Transverse colon (tissue), 4 donors: ENCODE measurements around the gene COMMD9.

Experiments
- EP300 ChIP-seq: sonication (generic); formaldehyde crosslinking; IDR thresholded peaks from one replicate; pipeline ENCODE4 v1.6.1; 2017; ENCODE audit warnings: antibody characterized with exemption, low read depth
- POLR2AphosphoS5 ChIP-seq, 3 donors: sonication (generic); formaldehyde crosslinking; IDR thresholded peaks; one replicate each; pipeline ENCODE4 v1.6.1; 2016; ENCODE audit warnings: antibody characterized with exemption in 3 of 3
- TF ChIP-seq, protein P1 (sequence below), 5 experiments: fragments of 200-600 bp in 3 of 5; fragments of 450-650 bp in 2 of 5; sonication (generic) in 3 of 5; IDR thresholded peaks; 1 replicate in 2 of 5; 2 replicates in 3 of 5; pipeline ENCODE4 v1.5.1; 2016 to 2017; ENCODE audit warnings: antibody characterized with exemption in 5 of 5, inconsistent platforms in 3 of 5, mild to moderate bottlenecking in 2 of 5, moderate library complexity in 1 of 5

DNA sequence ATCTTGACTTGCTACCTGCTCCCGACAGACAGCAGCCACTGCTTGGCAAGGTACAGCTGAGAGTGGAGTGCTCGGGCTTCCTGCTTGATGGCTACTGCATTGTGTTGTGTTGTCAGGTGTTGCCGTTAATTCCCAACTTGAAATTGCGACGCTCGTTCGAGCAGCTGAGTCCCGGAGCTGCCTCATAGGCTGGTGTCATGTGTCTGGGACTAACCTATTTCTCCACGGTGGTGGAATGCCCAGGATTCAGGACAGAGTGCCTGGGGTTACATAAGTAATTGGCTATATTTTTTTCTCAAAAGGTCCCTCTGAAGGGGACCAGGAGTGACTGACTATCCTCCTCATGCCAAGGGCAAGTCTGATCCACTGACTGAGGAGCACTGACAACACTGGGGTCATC lies 18.5 kb downstream of the COMMD9 start:
- TF ChIP-seq, protein P1, sequence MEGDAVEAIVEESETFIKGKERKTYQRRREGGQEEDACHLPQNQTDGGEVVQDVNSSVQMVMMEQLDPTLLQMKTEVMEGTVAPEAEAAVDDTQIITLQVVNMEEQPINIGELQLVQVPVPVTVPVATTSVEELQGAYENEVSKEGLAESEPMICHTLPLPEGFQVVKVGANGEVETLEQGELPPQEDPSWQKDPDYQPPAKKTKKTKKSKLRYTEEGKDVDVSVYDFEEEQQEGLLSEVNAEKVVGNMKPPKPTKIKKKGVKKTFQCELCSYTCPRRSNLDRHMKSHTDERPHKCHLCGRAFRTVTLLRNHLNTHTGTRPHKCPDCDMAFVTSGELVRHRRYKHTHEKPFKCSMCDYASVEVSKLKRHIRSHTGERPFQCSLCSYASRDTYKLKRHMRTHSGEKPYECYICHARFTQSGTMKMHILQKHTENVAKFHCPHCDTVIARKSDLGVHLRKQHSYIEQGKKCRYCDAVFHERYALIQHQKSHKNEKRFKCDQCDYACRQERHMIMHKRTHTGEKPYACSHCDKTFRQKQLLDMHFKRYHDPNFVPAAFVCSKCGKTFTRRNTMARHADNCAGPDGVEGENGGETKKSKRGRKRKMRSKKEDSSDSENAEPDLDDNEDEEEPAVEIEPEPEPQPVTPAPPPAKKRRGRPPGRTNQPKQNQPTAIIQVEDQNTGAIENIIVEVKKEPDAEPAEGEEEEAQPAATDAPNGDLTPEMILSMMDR (IDR thresholded peaks at IDR 0.05): no peak
- no peak for TF ChIP-seq EP300
- no peak for TF ChIP-seq POLR2AphosphoS5 (IDR thresholded peaks at IDR 0.05)
